GM06990 (cell line): Measurements from ENCODE around the gene RTN4R.

Experiments used
- DNase-seq: peaks from one replicate; pipeline ENCODE4 v3.0.0-alpha.2; 2011; ENCODE audit not compliant: insufficient read length; ENCODE audit errors: extremely low read depth
- H3K27me3 ChIP-seq: replicated peaks from 2 replicates; pipeline ENCODE4 v1.6.0; 2011; ENCODE audit warnings: low read length; ENCODE audit not compliant: control insufficient read depth, insufficient read depth
- H3K36me3 ChIP-seq: 2 replicates; pipeline ENCODE4 v1.5.1; 2011; ENCODE audit warnings: low read length; ENCODE audit not compliant: control insufficient read depth, insufficient read depth
- H3K4me3 ChIP-seq: replicated peaks from 2 replicates; pipeline ENCODE4 v1.5.1; 2011; ENCODE audit warnings: low read depth, mild to moderate bottlenecking, control low read depth, low read length
- TF ChIP-seq, protein P1 (sequence below): IDR thresholded peaks from 2 replicates; pipeline ENCODE4 v1.5.1; 2011; ENCODE audit warnings: low read length, control low read depth, mild to moderate bottlenecking, inconsistent platforms; ENCODE audit not compliant: insufficient read depth, poor library complexity, severe bottlenecking

The RTN4R gene

GRCh38 chr22:20240447-20240764 is 27.7 kb downstream of the RTN4R start:
- no peak overlapping the region for H3K4me3 ChIP-seq
- H3K36me3 ChIP-seq, result no peaks in the 10 kb centered on the region
- TF ChIP-seq, protein P1, sequence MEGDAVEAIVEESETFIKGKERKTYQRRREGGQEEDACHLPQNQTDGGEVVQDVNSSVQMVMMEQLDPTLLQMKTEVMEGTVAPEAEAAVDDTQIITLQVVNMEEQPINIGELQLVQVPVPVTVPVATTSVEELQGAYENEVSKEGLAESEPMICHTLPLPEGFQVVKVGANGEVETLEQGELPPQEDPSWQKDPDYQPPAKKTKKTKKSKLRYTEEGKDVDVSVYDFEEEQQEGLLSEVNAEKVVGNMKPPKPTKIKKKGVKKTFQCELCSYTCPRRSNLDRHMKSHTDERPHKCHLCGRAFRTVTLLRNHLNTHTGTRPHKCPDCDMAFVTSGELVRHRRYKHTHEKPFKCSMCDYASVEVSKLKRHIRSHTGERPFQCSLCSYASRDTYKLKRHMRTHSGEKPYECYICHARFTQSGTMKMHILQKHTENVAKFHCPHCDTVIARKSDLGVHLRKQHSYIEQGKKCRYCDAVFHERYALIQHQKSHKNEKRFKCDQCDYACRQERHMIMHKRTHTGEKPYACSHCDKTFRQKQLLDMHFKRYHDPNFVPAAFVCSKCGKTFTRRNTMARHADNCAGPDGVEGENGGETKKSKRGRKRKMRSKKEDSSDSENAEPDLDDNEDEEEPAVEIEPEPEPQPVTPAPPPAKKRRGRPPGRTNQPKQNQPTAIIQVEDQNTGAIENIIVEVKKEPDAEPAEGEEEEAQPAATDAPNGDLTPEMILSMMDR, result no peak
- H3K27me3 ChIP-seq, result no peaks in the 10 kb centered on the region
- no peak for DNase-seq

GRCh38 chr22:20239676-20240446 is 28.3 kb downstream of the RTN4R start:
- Histone ChIP-seq H3K36me3 (no peaks in the 10 kb centered on the region), H3K27me3 (no peaks in the 10 kb centered on the region), H3K4me3 (no peak overlapping the region)
- DNase-seq, result no peak
- TF ChIP-seq, protein P1, result no peak

DNA sequence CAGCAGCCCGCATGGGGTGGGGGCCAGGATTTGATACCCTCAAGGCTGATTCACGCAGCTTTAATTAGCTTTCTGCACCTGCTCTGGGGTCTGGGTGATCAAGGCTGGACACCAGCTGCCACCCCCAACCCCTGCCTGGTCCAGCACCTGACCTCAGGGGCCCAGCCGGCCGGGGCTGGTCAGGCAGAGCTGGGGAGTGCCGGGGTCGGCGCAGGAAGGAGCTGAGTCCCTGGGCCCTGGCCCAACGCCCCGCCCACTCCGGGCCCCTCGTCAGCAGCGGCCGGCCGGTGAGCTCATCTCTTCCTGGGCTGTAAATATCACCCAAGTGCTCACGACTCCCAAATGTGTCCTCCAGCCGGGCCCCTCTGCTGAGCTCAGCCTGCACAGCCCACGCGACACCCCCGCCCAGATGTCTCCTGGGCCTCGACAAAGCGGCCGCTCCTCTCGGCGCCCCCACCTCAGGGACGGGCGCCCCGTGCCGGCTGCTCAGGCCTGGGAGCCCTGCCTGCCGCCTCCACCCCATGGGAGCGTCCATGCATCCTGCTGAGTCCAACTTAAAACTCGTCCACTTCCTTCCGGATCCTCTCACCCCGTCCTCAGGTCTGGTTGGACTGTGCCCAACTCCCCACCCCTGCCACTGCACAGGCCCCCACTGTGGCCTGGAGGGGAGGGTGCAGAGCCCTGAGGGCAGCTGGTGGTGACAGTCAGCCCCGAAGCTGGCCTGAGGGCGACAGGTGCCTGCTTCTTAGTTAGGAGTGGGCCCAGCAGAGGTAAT is 29.0 kb downstream of the RTN4R start:
- Histone ChIP-seq H3K27me3 (no peaks in the 10 kb centered on the region), H3K4me3 (no peak overlapping the region), H3K36me3 (no peaks in the 10 kb centered on the region)
- DNase-seq, result peak; percentile 42
- TF ChIP-seq, protein P1, result no peak

DNA sequence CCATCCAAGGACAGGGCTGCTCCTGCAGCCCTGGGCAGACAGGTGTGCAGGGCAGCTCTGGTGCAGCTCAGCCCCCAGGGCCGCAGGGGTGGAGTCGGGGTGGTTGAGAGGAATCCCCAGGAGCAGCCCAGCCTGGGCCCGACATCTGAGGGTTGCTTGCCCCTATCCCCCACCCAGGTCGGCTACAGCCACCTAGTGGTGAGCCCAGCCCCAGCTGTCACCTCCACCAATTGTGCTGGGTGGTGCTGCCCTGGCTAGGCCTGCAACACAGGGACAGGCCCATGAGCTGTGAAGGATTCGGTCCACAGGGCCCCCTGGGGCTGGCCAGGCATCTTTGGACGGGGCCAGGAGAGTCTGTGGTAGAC is 29.6 kb downstream of the RTN4R start:
- Histone ChIP-seq H3K4me3 (no peak overlapping the region), H3K36me3 (no peaks in the 10 kb centered on the region), H3K27me3 (no peaks in the 10 kb centered on the region; the same call in 1 of the 2 replicates)
- peak; percentile 55 for DNase-seq
- TF ChIP-seq, protein P1, result peak; percentile 82

GRCh38 chr22:20237480-20238440 is 30.4 kb downstream of the RTN4R start:
- H3K4me3 ChIP-seq, result no peak overlapping the region
- no peaks in the 10 kb centered on the region; the same call in 1 of the 2 replicates for H3K27me3 ChIP-seq
- TF ChIP-seq, protein P1, result no peak
- no peak for DNase-seq
- H3K36me3 ChIP-seq, result no peaks in the 10 kb centered on the region
